Umbilical cord (tissue), 2 donors: ENCODE measurements around the gene RIIAD1. TPM values are rescaled to one million over a fixed set of nuclear protein-coding genes. Genes with fewer than 3 reads are reported as not detected.
"Not testable (repeated sequence)": the region's sequence is repeated elsewhere in the genome, so short reads cannot be mapped to it uniquely, and the experiment has no call there.

Experiments used
- DNase-seq: peaks from one replicate; pipeline ENCODE4 v3.0.0-alpha.2; 2015; ENCODE audit warnings: low spot score
- total RNA-seq: library from RNA; depleted of rRNA; stranded (reverse); fragments of >200 nt; gene quantifications from one replicate; pipeline ENCODE4 v1.2.3, GENCODE V29; 2014; ENCODE audit warnings: low replicate concordance; ENCODE audit not compliant: insufficient read depth

The RIIAD1 gene
- total RNA-seq, result 4.1 TPM

GRCh38 chr1:151720974-151721787, at the start of gene RIIAD1:
Gene RIIAD1 (plus strand): TSS chr1:151721522. CDS start chr1:151721537, 15 bp downstream.
- no peak for DNase-seq

- DNase-seq, result no peak
Measured at GRCh38 chr1:151673407-151673806, 47.9 kb upstream of the RIIAD1 start.

GRCh38 chr1:151680391-151680790, 40.9 kb upstream of the RIIAD1 start:
- DNase-seq, result no peak

- DNase-seq, result no peak
Measured at GRCh38 chr1:151680826-151681225, 40.5 kb upstream of the RIIAD1 start.

- no peak for DNase-seq
Measured at GRCh38 chr1:151681923-151682322, 39.4 kb upstream of the RIIAD1 start.

GRCh38 chr1:151682901-151683300, 38.4 kb upstream of the RIIAD1 start:
- DNase-seq, result not testable (repeated sequence)

GRCh38 chr1:151684128-151684527, 37.2 kb upstream of the RIIAD1 start:
- no peak for DNase-seq

GRCh38 chr1:151686561-151686960, 34.8 kb upstream of the RIIAD1 start:
- DNase-seq, result no peak

GRCh38 chr1:151689494-151689893, 31.8 kb upstream of the RIIAD1 start:
- DNase-seq, result no peak

GRCh38 chr1:151692226-151692625, 29.1 kb upstream of the RIIAD1 start:
- DNase-seq, result no peak

- DNase-seq, result peak; percentile 49
Measured at GRCh38 chr1:151693057-151693651, 28.2 kb upstream of the RIIAD1 start.

- no peak for DNase-seq
Measured at GRCh38 chr1:151701515-151701914, 19.8 kb upstream of the RIIAD1 start.

- DNase-seq, result no peak
Measured at GRCh38 chr1:151702936-151703335, 18.4 kb upstream of the RIIAD1 start.

GRCh38 chr1:151703813-151704212, 17.5 kb upstream of the RIIAD1 start:
- no peak for DNase-seq

GRCh38 chr1:151704246-151704645, 17.1 kb upstream of the RIIAD1 start:
- no peak for DNase-seq

- DNase-seq, result no peak
Measured at GRCh38 chr1:151705146-151705545, 16.2 kb upstream of the RIIAD1 start.

- no peak for DNase-seq
Measured at GRCh38 chr1:151705753-151706463, 15.4 kb upstream of the RIIAD1 start.

- DNase-seq, result no peak
Measured at GRCh38 chr1:151706464-151707415, 14.6 kb upstream of the RIIAD1 start.

- DNase-seq, result no peak
Measured at GRCh38 chr1:151707541-151708065, 13.7 kb upstream of the RIIAD1 start.

- no peak for DNase-seq
Measured at GRCh38 chr1:151708891-151709290, 12.4 kb upstream of the RIIAD1 start.
